Chondrocyte (in vitro differentiated cells): ENCODE results near the gene ZNF705A. TPM values are rescaled to one million over a fixed set of nuclear protein-coding genes. Genes with fewer than 3 reads are reported as not detected.
A peak's percentile ranks its signal among the peaks of the same experiment; 100 is the strongest.
"Not testable (repeated sequence)": the region's sequence is repeated elsewhere in the genome, so short reads cannot be mapped to it uniquely, and the experiment has no call there.

ENCODE experiments used
- DNase-seq: peaks from one replicate; pipeline ENCODE4 v3.0.0; 2021; ENCODE audit warnings: mixed read lengths, low spot score
- H3K27ac Mint-ChIP-seq: one replicate; pipeline ENCODE4 v1.8.0; 2021; ENCODE audit warnings: mild to moderate bottlenecking, moderate library complexity, mixed read lengths; ENCODE audit not compliant: unreplicated experiment
- H3K27me3 Mint-ChIP-seq: 2 replicates; pipeline ENCODE4 v1.8.0; 2021; ENCODE audit warnings: low read depth, mixed read lengths
- H3K36me3 Mint-ChIP-seq: 2 replicates; pipeline ENCODE4 v1.8.0; 2021; ENCODE audit warnings: low read depth, mixed read lengths
- H3K4me1 Mint-ChIP-seq: 2 replicates; pipeline ENCODE4 v1.8.0; 2021; ENCODE audit warnings: low read depth, mild to moderate bottlenecking, mixed read lengths
- H3K4me3 Mint-ChIP-seq: one replicate; pipeline ENCODE4 v1.8.0; 2021; ENCODE audit warnings: mild to moderate bottlenecking, moderate library complexity, mixed read lengths; ENCODE audit not compliant: unreplicated experiment
- H3K9me3 Mint-ChIP-seq: 2 replicates; pipeline ENCODE4 v1.8.0; 2021; ENCODE audit warnings: low read depth, mixed read lengths
- total RNA-seq: library from RNA; stranded (reverse); gene quantifications from 3 replicates; pipeline ENCODE4 v1.2.1, GENCODE V29; 2021
- TF ChIP-seq, protein P1 (sequence below): fragments of 200-600 bp; sonication (generic); IDR thresholded peaks from 2 replicates; pipeline ENCODE4 v1.5.0; 2021; ENCODE audit warnings: antibody characterized with exemption, mild to moderate bottlenecking, moderate library complexity

Gene ZNF705A
- total RNA-seq, 1 donor from 2014 or later = not detected

DNA sequence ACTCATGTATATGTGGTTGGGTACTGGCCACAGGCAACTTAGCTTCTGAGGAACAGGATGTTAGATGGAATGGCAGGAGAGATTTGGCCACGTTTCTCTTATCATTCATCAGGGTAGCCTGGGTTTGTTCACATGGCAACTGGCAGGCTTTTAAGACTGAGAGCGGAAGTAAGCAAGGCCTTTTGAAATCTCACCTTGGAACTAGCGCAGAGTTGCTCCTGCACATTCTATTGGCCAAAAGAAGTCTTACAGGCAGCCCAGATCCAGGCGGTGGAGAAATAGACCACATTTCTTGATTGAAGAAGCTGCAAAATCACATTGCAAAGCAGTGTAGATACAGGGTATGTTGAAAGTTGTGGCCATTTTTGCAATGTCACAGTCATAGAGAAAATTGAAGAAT is 29.7 kb upstream of the ZNF705A start:
- no peaks in the 10 kb centered on the region for H3K9me3 Mint-ChIP-seq
- TF ChIP-seq, protein P1, sequence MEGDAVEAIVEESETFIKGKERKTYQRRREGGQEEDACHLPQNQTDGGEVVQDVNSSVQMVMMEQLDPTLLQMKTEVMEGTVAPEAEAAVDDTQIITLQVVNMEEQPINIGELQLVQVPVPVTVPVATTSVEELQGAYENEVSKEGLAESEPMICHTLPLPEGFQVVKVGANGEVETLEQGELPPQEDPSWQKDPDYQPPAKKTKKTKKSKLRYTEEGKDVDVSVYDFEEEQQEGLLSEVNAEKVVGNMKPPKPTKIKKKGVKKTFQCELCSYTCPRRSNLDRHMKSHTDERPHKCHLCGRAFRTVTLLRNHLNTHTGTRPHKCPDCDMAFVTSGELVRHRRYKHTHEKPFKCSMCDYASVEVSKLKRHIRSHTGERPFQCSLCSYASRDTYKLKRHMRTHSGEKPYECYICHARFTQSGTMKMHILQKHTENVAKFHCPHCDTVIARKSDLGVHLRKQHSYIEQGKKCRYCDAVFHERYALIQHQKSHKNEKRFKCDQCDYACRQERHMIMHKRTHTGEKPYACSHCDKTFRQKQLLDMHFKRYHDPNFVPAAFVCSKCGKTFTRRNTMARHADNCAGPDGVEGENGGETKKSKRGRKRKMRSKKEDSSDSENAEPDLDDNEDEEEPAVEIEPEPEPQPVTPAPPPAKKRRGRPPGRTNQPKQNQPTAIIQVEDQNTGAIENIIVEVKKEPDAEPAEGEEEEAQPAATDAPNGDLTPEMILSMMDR = no peak
- DNase-seq = no peak
- no peak overlapping the region for H3K4me3 Mint-ChIP-seq
- no peaks in the 10 kb centered on the region for H3K27me3 Mint-ChIP-seq
- H3K4me1 Mint-ChIP-seq = no peaks in the 10 kb centered on the region
- H3K27ac Mint-ChIP-seq = no peak overlapping the region
- peaks cover 12% of the 10 kb centered on the region for H3K36me3 Mint-ChIP-seq

DNA sequence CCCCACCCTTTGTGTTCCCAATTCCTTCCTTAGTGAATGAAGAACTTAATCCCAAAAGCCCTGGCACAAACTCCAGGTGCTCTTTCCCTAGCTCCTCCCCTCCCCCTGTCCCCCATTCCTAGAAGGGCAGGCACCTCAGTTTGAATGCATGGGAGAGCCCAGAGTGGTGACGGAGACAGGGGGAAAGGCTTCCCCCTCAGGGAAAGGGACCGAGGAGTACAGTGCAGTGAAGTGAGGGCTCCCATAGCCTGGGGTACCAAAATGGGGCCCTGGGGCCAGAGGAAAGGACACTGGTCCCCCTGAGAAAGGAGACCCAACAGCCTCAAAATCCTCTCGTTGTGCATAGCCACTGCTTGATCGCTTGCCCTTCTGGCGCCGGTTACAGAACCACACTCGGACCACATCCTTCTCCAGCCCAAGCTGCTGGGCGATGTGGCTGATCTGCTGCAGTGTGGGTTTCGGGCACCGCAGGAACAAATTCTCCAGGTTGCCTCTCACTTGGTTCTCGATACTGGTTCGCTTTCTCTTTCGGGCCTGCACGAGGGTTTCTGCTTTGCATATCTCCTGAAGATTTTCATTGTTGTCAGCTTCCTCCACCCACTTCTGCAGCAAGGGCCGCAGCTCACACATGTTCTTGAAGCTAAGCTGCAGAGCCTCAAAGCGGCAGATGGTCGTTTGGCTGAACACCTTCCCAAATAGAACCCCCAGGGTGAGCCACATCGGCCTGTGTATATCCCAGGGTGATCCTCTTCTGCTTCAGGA is 23.0 kb upstream of the ZNF705A start:
- DNase-seq, H3K9me3 Mint-ChIP-seq, H3K27me3 Mint-ChIP-seq, H3K4me1 Mint-ChIP-seq, H3K27ac Mint-ChIP-seq, H3K4me3 Mint-ChIP-seq: not testable (repeated sequence)
- H3K36me3 Mint-ChIP-seq = peaks cover 11% of the 10 kb centered on the region

DNA sequence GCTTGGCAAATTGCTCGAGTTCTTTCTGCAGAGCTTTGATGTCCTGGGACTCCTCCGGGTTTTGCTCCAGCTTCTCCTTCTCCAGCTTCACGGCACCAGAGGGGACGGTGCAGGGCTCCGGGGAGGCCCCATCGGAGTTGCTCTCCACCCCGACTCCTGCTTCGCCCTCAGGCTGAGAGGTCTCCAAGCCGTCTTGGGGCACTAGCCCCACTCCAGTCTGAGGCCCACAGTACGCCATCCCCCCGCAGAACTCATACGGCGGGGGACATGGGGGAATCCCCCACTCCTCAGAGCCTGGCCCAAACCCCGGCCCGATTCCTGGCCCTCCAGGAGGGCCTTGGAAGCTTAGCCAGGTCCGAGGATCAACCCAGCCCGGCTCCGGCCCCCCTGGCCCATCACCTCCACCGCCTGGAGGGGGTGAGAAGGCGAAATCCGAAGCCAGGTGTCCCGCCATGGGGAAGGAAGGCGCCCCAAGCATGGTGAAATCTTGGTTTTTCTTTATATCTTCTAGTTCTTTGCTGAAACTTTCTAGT is 22.4 kb upstream of the ZNF705A start:
- not testable (repeated sequence) for H3K27me3 Mint-ChIP-seq, H3K4me3 Mint-ChIP-seq, H3K4me1 Mint-ChIP-seq, H3K9me3 Mint-ChIP-seq, H3K27ac Mint-ChIP-seq, DNase-seq
- peaks cover 13% of the 10 kb centered on the region for H3K36me3 Mint-ChIP-seq

DNA sequence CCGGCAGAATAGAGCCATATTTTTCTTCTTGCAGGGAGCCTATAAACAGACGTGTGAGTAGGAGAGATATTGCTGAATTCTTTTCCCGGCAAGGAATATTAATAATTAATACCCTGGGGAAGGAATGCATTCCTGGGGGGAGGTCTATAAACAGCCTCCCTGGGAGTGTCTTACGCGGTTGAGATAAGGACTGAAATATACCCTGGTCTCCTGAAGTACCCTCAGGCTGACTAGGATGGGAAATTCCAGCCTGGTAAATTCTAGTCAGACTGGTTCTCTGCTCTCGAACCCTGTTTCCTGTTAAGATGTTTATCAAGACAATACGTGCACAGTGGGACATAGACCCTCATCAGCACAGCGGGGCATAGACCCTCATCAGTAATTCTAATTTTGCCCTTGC is 15.2 kb upstream of the ZNF705A start:
- H3K4me1 Mint-ChIP-seq = peaks cover 13% of the 10 kb centered on the region
- not testable (repeated sequence) for H3K9me3 Mint-ChIP-seq, H3K27me3 Mint-ChIP-seq, DNase-seq, H3K4me3 Mint-ChIP-seq, H3K27ac Mint-ChIP-seq
- peaks cover 14% of the 10 kb centered on the region for H3K36me3 Mint-ChIP-seq

DNA sequence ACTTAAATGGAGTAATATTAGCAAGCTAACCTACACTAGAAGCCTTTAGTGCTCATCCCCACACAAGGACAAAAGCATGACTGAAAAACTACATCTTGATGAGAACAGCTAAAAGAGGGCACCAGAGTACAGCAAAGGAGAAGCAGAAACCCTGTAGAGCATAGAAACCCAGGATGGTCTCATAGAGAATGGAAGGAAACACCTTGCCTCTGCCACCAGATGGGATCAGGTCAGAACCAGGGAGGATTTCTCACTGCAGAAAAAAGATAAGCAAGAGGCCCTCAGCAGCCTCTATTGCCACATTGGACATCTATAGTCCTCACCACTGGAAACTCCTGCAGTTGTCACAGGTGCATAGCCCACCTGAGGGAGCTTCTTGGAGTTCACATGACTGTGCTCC is 13.6 kb upstream of the ZNF705A start:
- Mint-ChIP-seq H3K27me3 (no peaks in the 10 kb centered on the region), H3K36me3 (peaks cover 8% of the 10 kb centered on the region), H3K4me3 (no peak overlapping the region), H3K27ac (no peak overlapping the region), H3K9me3 (peaks cover 9% of the 10 kb centered on the region), H3K4me1 (peaks cover 14% of the 10 kb centered on the region)
- TF ChIP-seq, protein P1 = no peak
- DNase-seq = no peak

DNA sequence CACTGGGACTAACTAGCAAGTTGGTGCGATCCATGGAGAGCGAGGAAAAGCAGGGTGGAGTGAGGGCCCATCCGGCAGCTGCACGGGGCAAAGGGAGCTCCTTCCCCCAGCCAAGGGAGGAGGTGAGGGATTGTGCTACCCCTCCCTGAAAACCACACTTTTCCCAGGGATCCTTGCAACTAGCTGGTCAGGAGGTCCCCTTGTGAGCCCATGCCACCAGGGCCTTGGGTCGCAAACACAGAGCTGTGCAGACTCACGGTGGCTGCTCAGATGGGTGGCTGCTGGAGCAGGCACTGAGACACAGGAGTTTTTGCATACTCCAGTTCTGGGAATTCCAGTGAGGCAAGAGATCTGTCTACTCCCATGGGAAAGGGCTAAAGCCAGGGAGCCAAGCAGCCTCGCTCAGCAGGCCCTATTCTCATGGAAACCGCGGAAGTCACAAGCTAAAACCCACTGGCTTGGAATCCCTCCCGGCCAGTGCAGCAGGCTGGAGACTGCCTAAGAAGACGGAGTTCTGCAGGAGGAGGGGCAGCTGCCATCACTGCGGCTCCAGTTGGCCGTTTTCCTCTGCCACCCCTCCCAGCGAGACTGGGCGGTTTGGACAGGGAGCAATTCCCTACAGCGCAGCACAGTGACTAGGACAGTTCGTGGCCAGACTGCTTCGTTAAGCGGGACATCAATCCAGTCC is 10.9 kb upstream of the ZNF705A start:
- Mint-ChIP-seq H3K27ac (peak overlapping the region; percentile 57), H3K36me3 (peaks cover 5% of the 10 kb centered on the region), H3K27me3 (no peaks in the 10 kb centered on the region), H3K9me3 (peaks cover 12% of the 10 kb centered on the region), H3K4me3 (peak overlapping the region; percentile 36), H3K4me1 (peaks cover 14% of the 10 kb centered on the region)
- no peak for DNase-seq
- TF ChIP-seq, protein P1 = no peak
